Aorta (tissue), 5 donors: Measurements from ENCODE around the gene ACTL6B. TPM values are rescaled to one million over a fixed set of nuclear protein-coding genes. Genes with fewer than 3 reads are reported as not detected.
A peak's percentile ranks its signal among the peaks of the same experiment; 100 is the strongest.

ENCODE experiments used
- ATAC-seq: fragments of 200-7000 bp; cut with Tn5 transposase; one replicate; pipeline ENCODE4 v1.9.1; 2022; ENCODE audit warnings: moderate library complexity; ENCODE audit not compliant: low FRiP score
- DNase-seq, 2 donors: peaks; one replicate each; pipeline ENCODE4 v3.0.0-alpha.2; 2020
- H3K27ac ChIP-seq, 2 donors: one replicate each; pipeline ENCODE4 v1.5.1; 2013; ENCODE audit warnings: low read length in 2 of 2, mild to moderate bottlenecking in 2 of 2, moderate library complexity in 2 of 2, control low read depth in 1 of 2, inconsistent platforms in 1 of 2, low read depth in 1 of 2
- H3K27me3 ChIP-seq, 2 donors: one replicate each; pipeline ENCODE4 v1.6.1; 2013; ENCODE audit warnings: control low read depth in 1 of 2, low read length in 1 of 2, mild to moderate bottlenecking in 1 of 2, moderate library complexity in 1 of 2; ENCODE audit not compliant: insufficient read depth in 2 of 2, control insufficient read depth in 1 of 2
- H3K36me3 ChIP-seq, 2 donors: one replicate each; pipeline ENCODE4 v1.6.1; 2013; ENCODE audit warnings: control low read depth in 1 of 2, low read length in 1 of 2, mild to moderate bottlenecking in 1 of 2; ENCODE audit not compliant: insufficient read depth in 2 of 2, control insufficient read depth in 1 of 2
- H3K4me1 ChIP-seq, 2 donors: one replicate each; pipeline ENCODE4 v1.6.1; 2013; ENCODE audit warnings: low read length in 2 of 2, control low read depth in 1 of 2, mild to moderate bottlenecking in 1 of 2, moderate library complexity in 1 of 2; ENCODE audit not compliant: insufficient read depth in 2 of 2, control insufficient read depth in 1 of 2
- H3K4me3 ChIP-seq, 2 donors: one replicate each; pipeline ENCODE4 v1.5.1; 2013; ENCODE audit warnings: low read length in 2 of 2, control low read depth in 1 of 2, mild to moderate bottlenecking in 1 of 2
- H3K9me3 ChIP-seq: one replicate; pipeline ENCODE4 v1.6.1; 2013; ENCODE audit warnings: mild to moderate bottlenecking, low read length; ENCODE audit not compliant: control insufficient read depth
- WGBS, 2 donors: extraction: QIAGEN DNeasy Blood & Tissue Kit; methylation state at CpG; one replicate each; pipeline ENCODE4 v1.1.7; 2013; 5-methylcytosine and 5-hydroxymethylcytosine counted together
- intact Hi-C, 2 donors: fragments of 100-400 bp; cut with DNase I; formaldehyde crosslinking; loops; one replicate each; pipeline versions ENCODE4 v1.14.2 to v1.15.0; 2022
- polyA plus RNA-seq, 2 donors: library from polyadenylated mRNA; stranded (reverse); fragments of 200-250 nt; gene quantifications; one replicate each; pipeline ENCODE4 v1.2.3, GENCODE V29; 2013
- total RNA-seq, 2 donors: library from RNA; stranded (reverse); fragmentation: NEBNext Ultra II Directional; extraction: Animal tissue kit (Norgen Biotek cat#: 25700); gene quantifications; one replicate each; pipeline ENCODE4 v1.2.1, GENCODE V29; 2021
- donor health status: healthy with polysubstance abuse.
- donor health status: Bipolar disorder and iron deficiency.
- donor health status: DM: no; HTN: no; CAD: no.
- donor health status: DM: no; HTN: no; CAD: no.
- donor health status: DM: yes; HTN: yes; CAD: no.

The ACTL6B gene
- total and polyA plus RNA-seq, 4 donors: not detected

DNA sequence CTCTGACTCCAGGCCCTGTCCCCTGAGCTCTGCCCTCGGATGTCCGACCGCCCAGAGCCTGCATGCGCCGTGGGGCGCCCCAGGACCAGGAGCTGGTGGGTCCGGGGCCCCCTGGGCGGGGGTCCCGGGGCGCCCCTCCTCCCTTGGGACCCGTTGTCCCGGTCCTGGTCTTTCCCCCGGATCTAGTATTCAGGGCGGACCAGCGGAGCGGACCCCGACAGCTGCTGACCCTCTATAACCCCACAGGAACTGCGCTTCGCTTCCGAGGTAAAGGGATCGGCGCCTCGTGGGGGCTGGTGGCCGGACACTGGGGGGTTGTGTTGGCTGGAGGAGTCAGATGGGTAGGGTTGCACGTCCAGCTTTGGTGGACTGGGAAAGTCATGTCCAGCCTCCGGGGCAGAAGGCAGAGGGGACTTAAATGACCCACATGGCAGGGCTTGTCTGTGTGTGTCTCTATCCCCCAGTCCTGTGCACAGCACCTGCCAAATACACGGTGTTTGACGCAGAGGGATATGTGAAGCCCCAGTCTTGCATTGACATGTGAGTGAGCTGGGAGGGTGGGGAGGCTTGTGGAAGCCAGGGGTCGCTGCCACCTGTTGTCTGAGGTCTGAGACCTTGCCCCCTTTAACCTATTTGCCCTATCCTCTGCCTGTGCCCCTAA lies 43.4 kb downstream of the ACTL6B start:
- no peaks in the 10 kb centered on the region for H3K4me1 ChIP-seq
- no peaks in the 10 kb centered on the region for H3K36me3 ChIP-seq
- H3K27ac ChIP-seq: no peak overlapping the region
- intact Hi-C loops: loop anchor here (1.0 to 5.0 kb wide), 4 partner anchors 28 to 79 kb away; partner anchors contain the start of genes GNB2 (in 2 of the 2) and GIGYF1 (in 1 of the 2)
- ATAC-seq: peak; percentile 40
- peak overlapping the region; percentile 58 to 62 for H3K4me3 ChIP-seq
- no peak for DNase-seq
- WGBS, 2 donors: 1 to 3% methylated on average over 28 to 29 of the region's 29 CpGs
- no peaks in the 10 kb centered on the region for H3K27me3 ChIP-seq
- no peaks in the 10 kb centered on the region for H3K9me3 ChIP-seq

DNA sequence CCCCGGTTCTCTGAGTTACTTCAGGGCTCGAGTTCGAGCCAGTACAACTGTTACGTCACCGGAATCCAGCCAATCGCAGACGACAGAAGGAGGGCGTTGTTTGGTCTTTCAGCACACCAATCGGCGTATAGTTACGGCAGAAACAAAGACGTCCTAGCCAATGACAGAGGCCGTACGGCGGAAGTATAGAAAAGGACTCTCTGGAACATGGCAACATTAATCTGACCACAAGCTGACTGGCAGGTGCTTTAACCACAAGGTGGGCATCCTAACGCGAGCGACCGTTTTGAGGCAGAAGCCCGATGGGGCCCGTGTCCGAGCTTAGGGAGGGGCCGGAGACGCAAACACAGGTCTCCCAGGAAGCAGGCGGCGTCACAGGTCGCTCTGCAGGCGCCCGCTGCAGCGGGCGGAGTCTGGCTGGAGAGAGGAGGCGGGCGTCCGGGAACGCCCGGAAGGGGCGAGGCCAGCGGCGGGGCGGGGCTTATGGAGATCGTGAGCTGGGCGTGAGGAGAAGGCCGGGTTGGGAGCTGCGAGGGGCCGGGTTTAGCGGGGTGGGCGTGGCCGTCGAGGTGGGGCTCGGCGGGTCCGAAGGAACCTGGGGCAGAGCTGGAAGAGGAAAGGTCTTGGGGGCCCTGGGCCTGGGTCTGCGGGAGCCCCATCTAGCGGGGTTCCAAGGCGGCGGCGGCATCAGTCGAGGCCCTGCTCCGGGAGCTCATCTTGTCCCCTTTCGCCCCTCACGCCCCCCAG lies 44.1 kb downstream of the ACTL6B start, which contains the start of gene MOSPD3:
MOSPD3 (plus strand) TSS at position 558 of the 747 bp plus-strand sequence. CDS start 252 bp downstream, outside the sequence.
- Histone ChIP-seq H3K27me3 (no peaks in the 10 kb centered on the region), H3K36me3 (no peaks in the 10 kb centered on the region), H3K27ac (peak within 1 kb of the TSS in 1 of 2 donors; percentile 87), H3K4me1 (no peaks in the 10 kb centered on the region), H3K9me3 (no peaks in the 10 kb centered on the region), H3K4me3 (peak within 1 kb of the TSS; percentile 58 to 62)
- 0 to 1% methylated on average over 59 to 61 of the region's 61 CpGs for WGBS, 2 donors
- intact Hi-C loops: loop anchor here (1.0 to 5.0 kb wide), 4 partner anchors 27 to 80 kb away; partner anchors contain the start of genes GNB2 (in 2 of the 2) and GIGYF1 (in 1 of the 2)
- peak; percentile 99 to 100 for DNase-seq
- ATAC-seq: peak; percentile 98

DNA sequence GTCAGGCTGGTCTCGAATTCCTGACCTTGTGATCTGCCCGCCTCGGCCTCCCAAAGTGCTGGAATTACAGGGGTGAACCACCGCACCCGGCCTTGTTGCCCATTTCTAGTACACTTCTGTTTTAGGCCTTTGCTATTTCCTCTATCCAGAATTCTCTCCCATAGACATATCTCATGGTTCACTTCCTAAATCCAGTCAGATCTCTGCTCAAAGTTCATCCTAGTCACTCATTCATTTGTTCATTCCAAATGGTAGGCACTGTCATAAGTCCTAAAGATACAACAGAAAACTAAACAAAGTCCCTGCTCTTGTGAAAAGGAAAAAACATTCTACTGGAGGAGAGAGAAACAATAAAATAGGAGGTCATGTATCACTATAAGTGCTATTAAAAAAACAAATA lies 46.3 kb downstream of the ACTL6B start:
- Histone ChIP-seq H3K9me3 (no peaks in the 10 kb centered on the region), H3K27ac (no peak overlapping the region), H3K27me3 (no peaks in the 10 kb centered on the region), H3K4me1 (no peaks in the 10 kb centered on the region), H3K4me3 (no peak overlapping the region), H3K36me3 (no peaks in the 10 kb centered on the region)
- intact Hi-C loops: loop anchor here (5.0 kb wide), 2 partner anchors 62 to 82 kb away; partner anchors contain the start of genes GIGYF1 (in 1 of the 2) and GNB2 (in 1 of the 2)
- ATAC-seq: no peak
- no peak for DNase-seq
- WGBS, 2 donors: 91 to 94% methylated on average over 5 of the region's 5 CpGs

DNA sequence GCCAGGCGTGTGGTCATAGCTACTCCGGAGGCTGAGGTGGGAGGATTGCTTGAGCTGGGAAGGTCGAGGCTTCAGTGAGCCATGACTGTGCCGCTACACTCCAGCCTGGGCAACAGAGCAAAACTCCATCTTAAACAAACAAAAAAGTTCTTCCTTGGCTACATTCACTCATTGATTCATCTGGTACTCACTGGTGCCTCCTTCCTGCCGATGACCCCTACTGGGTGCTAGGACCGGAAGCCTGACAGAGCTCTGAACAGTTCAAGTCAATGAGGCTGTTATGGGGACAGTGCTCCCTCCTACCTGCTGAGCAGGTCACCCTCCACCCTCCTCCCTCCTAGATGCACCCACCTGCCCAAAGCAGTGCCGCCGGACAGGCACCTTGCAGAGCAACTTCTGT lies 49.1 kb downstream of the ACTL6B start:
- no peaks in the 10 kb centered on the region for H3K27me3 ChIP-seq
- 86% methylated on average over 8 of the region's 8 CpGs for WGBS, 2 donors
- H3K27ac ChIP-seq: no peak overlapping the region
- no peak for ATAC-seq
- no peak for DNase-seq
- H3K36me3 ChIP-seq: no peaks in the 10 kb centered on the region
- no peak overlapping the region for H3K4me3 ChIP-seq
- H3K9me3 ChIP-seq: no peaks in the 10 kb centered on the region
- H3K4me1 ChIP-seq: no peaks in the 10 kb centered on the region
- intact Hi-C loops: no loop called here

DNA sequence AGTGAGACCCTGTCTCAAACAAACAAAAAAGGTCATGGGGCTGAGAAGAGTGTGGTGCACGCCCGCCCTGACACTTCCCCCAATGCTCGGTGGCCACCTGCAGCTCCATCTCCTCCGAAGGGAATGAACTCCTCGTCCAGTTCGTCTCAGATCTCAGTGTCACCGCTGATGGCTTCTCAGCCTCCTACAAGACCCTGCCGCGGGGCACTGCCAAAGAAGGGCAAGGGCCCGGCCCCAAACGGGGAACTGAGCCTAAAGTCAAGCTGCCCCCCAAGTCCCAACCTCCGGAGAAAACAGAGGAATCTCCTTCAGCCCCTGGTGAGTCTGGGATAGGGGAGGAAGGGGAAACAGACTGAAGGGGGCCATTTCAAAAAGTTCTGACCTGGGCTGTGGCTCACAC lies 49.9 kb downstream of the ACTL6B start:
- ATAC-seq (no peak), DNase-seq (no peak)
- intact Hi-C loops: no loop called here
- no peaks in the 10 kb centered on the region for H3K9me3 ChIP-seq
- H3K27me3 ChIP-seq: no peaks in the 10 kb centered on the region
- 90 to 93% methylated on average over 12 of the region's 12 CpGs for WGBS, 2 donors
- no peaks in the 10 kb centered on the region for H3K36me3 ChIP-seq
- no peaks in the 10 kb centered on the region for H3K4me1 ChIP-seq
- H3K27ac ChIP-seq: no peak overlapping the region
- no peak overlapping the region for H3K4me3 ChIP-seq

DNA sequence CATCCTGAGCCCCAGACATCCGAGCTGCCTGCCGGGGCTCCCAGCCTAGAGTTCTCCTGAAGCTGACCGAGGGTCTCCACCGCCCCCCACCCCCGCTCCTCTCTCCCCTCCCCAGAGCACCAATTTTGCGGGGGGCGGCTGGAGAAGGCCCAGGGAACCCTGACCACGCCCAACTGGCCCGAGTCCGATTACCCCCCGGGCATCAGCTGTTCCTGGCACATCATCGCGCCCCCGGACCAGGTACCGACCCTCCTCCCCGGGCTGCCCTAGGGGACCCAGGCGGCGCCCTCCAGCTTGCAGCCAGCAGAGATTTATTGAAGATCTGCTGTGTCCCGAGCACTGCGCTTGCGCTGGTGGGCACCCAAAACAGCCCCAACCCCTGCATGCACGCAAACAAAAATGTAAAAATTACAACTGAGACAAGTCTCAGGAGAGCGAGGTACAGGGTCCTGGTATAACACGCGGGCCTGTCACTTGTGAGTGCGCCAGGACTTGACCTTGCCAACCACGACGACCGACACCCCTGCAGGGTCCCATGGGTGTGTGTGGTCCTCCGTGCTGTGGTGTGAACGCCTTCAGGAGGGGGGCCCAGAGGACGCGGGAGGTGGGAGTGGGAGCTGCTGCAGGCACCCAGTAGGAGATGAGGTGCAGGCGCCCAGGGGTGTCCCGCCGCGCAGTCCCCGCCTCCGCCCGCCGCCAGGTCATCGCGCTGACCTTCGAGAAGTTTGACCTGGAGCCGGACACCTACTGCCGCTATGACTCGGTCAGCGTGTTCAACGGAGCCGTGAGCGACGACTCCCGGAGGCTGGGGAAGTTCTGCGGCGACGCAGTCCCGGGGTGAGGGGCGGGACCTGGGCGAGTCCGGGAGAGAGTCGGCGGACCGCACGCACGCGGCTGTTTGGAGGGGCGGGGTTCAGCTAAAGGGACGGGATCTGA lies 51.0 kb downstream of the ACTL6B start:
- WGBS, 2 donors: 51 to 52% methylated on average over 65 to 68 of the region's 68 CpGs
- peak overlapping the region in 1 of 2 donors; percentile 51 for H3K4me3 ChIP-seq
- no peaks in the 10 kb centered on the region for H3K27me3 ChIP-seq
- no peaks in the 10 kb centered on the region for H3K9me3 ChIP-seq
- intact Hi-C loops: no loop called here
- DNase-seq: peak in 1 of 2 donors; percentile 72
- no peak overlapping the region for H3K27ac ChIP-seq
- no peak for ATAC-seq
- no peaks in the 10 kb centered on the region for H3K4me1 ChIP-seq
- no peaks in the 10 kb centered on the region for H3K36me3 ChIP-seq

DNA sequence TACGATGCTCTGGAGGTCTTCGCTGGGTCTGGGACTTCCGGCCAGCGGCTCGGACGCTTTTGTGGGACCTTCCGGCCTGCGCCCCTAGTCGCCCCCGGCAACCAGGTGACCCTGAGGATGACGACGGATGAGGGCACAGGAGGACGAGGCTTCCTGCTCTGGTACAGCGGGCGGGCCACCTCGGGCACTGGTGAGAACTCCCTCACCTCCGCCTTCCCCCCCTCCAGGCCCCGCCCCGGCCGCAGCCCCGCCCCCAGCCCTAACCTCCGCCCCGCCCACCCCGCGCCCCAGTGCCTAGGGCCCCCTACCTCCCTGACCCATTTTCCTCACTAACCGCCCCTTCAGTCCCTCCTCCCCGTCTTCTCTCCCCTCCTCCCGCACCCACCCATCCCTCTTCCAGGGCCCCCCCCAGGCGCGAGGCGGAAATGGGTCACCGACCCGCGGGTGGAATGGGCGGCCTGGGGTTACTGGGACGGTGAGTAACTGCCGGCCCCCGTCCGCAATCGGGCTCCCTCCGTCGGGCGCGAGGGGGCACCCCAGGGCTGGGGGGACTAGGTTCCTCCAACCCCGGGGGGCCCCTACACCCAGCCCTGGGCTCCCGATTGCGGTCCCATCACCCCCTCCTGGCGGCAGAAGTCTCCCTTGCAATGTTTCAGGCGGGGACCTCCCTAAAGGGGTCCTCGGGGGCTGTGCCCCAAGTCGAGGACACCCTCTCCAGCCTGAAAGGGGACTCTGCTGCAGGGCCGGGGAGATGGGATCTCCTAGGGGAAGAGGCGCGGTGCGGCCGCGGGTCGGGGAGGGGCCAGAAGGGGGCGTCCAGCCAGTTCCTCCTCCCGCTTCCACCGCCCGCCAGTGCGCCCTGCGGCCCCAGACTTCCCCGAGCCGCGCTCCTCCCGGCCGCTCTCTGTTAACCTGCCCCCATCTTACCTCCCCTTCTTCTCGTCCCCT lies 51.9 kb downstream of the ACTL6B start:
- H3K9me3 ChIP-seq: no peaks in the 10 kb centered on the region
- WGBS, 2 donors: 1% methylated on average over 53 to 70 of the region's 70 CpGs
- intact Hi-C loops: no loop called here
- H3K36me3 ChIP-seq: no peaks in the 10 kb centered on the region
- H3K27me3 ChIP-seq: no peaks in the 10 kb centered on the region
- peak overlapping the region; percentile 51 to 89 for H3K4me3 ChIP-seq
- no peaks in the 10 kb centered on the region for H3K4me1 ChIP-seq
- H3K27ac ChIP-seq: peak overlapping the region in 1 of 2 donors; percentile 85
- peak; percentile 82 for ATAC-seq
- peak; percentile 87 to 93 for DNase-seq
